ENCODE results near the gene PSMA2. TPM values are rescaled to one million over a fixed set of nuclear protein-coding genes. Genes with fewer than 3 reads are reported as not detected.

PSMA2 gene
- total RNA-seq, 1 donor from 2014 or later = 51.2 TPM

GRCh38 chr7:42940985-42941847 lies 9.2 kb upstream of the PSMA2 start:
- DNase-seq = peak; percentile 69

GRCh38 chr7:42939457-42940240 lies 7.7 kb upstream of the PSMA2 start:
- no peak for DNase-seq

DNA sequence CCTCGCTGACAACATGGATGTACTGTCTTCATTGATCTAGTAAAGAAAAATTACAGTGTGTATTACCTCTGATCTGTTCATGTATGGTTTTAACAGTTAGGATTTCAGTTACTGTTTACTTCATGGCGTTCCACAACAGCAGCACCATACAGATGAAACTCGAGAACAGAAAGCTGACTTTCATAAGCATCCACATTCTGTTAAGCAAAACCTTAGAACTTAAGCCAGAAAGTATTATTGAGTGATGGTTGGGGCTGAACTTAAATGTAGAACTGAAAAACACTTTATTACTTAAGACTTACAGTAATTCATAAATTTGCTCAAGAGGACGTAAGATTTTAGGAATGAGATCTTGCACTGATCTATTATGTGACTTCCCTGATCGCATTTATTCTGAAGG lies 3.9 kb upstream of the PSMA2 start:
- DNase-seq = no peak

- no peak for DNase-seq
These were observed 2.3 kb upstream of the PSMA2 start for GRCh38 chr7:42934291-42934690.

DNA sequence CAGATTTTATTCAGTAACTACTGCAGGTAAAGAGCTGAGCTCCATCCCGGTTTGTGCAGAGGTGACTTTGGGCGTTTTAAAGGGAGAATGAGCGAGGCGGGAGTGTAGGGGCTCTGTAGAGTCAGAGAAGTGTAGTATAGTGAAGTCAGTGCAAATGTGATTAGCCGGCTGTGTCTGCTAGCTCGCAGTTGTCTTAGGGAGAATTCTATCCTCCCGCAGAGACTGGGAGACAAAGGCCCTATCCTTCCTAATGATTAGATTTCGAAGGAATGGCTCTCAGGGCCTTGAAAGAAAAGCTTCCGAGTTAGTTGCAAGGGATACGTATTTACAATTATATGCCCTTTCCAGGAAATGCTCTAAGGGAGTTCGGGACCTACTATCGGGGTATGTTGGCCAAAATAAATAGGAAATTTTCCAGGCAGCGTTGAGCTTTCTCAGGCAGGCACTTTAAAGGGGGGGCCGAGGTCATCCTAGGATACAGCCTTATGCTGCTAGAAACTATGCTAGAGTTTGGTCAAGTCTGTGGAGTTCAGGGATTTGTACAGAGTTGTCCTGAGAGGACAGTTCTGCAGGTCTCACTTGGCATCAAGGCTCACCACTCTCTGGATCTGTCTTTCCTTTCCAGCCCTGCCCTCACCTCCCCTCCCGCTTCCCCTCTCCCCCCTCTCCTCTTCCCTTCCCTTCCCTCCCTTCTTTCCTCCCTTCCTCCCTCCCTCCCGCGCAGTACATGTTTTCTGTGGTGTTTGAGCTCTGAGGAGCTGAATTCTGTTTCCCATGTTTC lies 1.0 kb upstream of the PSMA2 start:
- DNase-seq = no peak

DNA sequence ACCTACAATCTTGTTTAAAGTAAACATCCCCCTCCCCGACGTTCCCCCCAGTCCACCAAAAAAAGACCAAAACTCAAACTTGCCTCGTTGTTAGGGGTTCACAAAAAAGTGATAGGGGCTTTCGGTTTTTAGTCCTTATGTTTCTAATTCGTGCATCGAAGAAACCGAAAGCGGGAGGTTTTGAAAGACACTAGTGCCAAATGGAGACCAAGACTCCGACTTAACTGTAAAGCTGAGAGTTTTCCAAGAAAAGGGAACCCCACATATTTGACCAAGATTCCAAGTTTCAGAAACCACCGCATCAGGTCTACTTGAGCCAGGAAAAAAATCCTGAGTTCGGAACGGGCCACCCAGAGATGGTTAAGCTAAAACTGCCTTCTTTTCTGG lies 534 bp downstream of the PSMA2 start:
- no peak for DNase-seq

DNA sequence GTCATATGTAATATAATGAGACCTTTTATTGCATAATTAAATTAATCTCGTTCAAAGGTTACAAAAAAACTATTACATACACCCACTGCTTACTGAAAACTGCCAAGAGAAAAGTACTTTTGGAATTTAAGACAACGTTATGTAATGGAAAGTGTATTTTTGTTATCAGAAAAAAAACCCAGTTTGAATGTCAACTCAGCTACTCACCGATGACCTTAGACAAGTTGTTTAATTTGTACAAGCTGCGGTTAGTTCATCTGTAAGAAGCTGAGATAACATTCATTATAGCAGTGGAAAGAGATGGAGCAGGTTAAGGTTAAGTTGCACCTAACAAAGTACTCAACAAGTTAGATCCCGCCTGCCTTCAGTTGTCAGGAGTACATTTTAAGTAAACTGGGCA lies 1.1 kb downstream of the PSMA2 start:
- DNase-seq = no peak

GRCh38 chr7:42929449-42929848 lies 2.5 kb downstream of the PSMA2 start:
- no peak for DNase-seq

DNA sequence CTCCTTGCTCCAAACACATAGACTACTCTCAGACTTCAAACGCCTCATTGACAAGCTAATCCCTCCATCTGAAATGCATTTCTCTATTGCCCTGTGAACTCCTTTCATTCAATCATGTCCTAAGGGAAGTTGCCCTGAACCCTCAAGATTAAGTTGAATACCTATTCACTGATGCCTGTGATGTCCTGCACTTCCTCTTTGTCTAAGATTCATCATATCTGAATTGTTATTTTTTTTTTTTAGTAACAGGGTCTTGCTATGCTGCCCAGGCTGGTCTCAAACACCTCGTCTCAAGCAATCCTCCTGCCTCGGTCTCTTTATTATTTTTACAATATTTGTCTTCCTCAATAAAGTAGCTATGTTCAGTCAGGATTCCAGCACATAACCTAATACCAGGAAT lies 3.2 kb downstream of the PSMA2 start:
- no peak for DNase-seq

GRCh38 chr7:42926204-42926603 lies 5.8 kb downstream of the PSMA2 start:
- DNase-seq = no peak

- no peak for DNase-seq
These were observed 6.3 kb downstream of the PSMA2 start for GRCh38 chr7:42925630-42926029.

GRCh38 chr7:42924223-42924838 lies 7.6 kb downstream of the PSMA2 start:
- no peak for DNase-seq

DNA sequence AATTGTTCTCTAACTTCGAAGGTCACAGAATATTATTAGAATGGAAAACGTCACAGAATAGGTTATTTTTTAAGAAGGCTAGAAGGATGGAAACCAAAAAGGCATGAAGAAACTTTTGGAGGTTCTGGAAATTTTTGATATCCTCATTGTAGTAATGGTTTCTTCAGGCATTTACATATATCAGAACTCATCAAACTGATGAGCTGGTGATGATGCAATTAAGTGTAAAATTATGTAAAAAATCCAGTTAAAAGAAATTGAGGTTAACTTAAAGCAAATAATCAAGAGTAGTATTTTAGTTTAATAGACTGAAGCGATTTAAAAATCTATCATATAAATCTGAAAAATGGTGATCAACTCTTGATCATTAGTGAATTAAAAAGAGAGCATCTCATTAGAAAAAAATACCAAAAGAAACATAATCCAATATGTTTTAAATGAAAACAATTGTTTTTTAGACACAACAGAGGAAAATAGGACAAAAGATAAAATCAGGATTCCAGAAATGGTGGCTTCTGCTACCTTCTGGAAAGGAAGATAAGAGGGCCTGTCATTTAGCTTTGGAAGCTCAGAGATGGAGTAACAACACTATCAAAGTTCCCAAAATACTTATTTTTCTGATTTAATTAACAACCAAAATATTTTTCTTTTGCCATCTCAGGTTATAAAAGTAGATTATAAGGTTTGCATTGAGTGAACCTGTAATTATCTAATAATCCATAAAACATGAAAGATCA lies 9.8 kb downstream of the PSMA2 start:
- DNase-seq = no peak

DNA sequence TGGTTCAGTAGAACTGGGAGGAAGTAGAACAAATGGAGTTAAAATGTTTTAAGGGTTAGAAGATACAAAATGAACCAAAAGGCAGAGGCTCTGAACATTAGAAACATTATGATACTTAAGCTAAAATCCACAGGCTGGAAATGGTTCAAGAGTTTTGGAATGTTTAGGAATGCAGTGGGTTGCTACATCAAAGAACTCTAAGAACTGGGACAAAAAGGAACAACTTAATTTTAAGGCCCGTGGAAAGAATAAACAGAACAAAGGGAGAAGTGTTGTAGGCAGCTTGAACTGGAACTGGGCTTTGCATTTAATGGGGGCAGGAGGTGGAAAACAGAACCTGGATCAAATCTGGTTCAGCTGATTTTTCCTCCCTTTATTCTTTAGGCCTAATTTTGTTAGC lies 16.6 kb downstream of the PSMA2 start:
- no peak for DNase-seq

DNA sequence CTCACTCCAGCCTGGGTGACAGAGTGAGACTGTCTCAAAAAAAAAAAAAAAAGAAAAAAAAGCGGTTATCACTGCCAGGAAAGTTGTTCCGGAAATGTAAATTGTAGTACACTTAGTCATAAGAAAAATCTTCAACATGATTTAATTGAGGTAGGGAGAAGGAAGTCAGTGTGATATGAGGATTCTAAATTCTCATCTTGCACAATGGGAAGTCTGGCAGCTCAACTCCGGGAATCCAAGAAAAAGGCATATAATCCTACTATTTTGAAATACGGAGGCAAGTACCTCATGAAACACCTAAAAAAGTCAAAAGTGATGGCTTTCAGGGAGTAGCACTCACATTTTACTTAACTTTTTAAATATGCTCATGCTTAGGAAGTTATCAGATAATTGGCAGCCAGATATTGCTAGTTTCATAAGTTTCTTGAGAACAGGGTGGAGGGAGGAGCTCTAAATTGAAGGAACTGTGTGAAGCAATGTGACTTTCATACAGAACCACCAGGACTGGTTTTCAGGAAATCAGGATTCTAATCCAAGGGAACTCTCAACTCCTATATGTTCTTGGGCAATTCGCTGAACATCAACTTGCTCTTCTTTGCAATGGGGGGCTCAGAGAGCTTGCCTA lies 17.4 kb downstream of the PSMA2 start:
- no peak for DNase-seq

DNA sequence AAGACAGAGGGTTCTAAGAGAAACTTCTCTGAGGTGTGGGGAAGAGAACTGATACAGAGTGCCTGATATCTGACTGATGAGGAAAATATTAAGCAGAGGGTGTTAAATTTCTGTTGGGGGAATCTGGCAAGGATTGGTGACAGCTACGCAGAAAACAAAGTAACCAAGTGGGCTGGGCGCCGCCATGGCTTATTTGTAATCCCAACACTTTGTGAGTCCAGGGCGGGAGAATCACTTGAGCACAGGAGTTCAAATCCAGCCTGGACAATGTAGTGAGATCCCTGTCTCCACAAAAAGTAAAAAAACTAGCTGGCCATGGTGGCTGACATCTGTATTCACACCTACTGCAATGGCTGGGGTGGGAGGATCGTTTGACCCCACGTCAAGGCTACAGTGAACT lies 18.0 kb downstream of the PSMA2 start:
- DNase-seq = no peak

DNA sequence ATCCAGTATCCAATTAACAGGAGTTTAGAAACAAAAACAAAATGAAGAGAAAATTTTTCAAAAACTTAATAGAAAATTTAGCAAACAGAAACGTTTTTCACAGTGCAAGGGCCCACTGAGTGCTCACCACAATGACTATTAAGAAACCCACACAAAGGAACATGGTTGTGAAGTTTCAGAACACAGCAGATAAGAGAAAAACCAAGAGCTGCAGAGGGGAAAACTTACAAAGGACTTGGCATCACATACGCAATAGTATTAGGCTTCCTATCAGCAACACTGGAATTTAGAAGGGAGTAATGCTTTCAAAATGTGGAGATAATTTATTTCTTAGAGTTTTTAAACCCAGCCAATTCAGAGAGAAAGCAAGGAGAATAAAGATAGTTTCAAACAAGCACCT lies 18.4 kb downstream of the PSMA2 start:
- no peak for DNase-seq

DNA sequence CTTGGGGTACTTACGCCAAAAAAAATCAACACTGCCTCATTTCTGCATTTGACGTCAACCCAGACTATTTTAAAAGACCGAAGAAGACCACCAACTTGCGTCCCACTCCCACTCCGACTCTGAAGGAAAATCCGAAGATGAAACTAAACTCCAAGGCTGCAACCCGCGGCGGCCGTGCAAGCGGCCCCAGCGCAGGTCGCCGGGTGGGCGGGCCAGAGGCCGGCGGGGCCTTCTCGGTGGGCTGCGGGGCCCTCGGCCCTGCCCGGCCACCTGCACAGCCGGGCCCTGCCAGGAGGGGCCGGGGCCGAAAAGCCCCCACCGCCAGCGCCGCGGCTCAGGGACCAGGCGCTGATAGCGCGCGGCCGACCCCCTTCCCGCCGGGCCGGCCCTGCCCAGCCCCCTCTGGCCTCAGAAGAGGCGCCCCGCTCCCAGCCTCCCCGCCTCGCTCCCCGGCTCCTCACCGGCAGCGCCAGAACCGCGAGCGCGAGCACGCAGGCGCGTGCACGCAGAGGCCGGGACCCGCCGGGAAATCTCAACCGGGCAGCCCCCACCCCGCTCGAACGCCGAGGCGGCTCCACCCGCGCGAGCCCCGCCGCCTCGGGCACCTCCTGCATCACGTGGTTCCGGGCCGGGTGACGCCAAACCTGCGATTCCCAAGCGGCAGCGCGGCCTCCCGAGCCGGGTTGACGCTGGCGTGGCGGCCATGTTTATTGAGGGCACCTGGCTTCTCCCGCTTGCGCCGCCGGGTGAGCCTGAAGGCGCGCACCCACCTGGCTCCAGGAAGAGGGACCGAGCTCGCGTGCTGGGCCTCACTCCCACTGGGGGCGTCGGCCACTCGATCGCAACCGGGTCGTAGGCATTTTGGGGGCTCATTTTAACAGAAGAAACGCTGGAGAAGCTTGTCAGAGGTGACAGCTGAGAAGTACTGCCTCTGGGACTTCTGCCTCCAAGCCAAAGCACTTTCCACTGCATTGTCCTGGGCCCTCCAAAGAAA lies 20.2 kb downstream of the PSMA2 start, which contains the start of gene C7orf25:
Gene C7orf25 (minus strand): TSS at position 617 of the 994 bp plus-strand sequence. CDS start 1,170 bp downstream, outside the sequence.
- peak; percentile 97 for DNase-seq

GRCh38 chr7:42910306-42910705 lies 21.7 kb downstream of the PSMA2 start:
- peak; percentile 3 for DNase-seq

- DNase-seq = no peak
These were observed 24.7 kb downstream of the PSMA2 start for GRCh38 chr7:42907316-42907715.
